CD4-positive, alpha-beta T cell treated with Interleukin-10 for 1 hour (primary cell): Measurements from ENCODE around the gene HRCT1.

Experiments used
- DNase-seq: peaks from one replicate; pipeline ENCODE4 v3.0.0-alpha.2; 2020

The HRCT1 gene

GRCh38 chr9:35945341-35946018 lies 39.5 kb downstream of the HRCT1 start:
- DNase-seq = peak; percentile 67

GRCh38 chr9:35948451-35948850 lies 42.4 kb downstream of the HRCT1 start:
- no peak for DNase-seq

GRCh38 chr9:35948901-35949318 lies 42.9 kb downstream of the HRCT1 start:
- no peak for DNase-seq

GRCh38 chr9:35951736-35952135 lies 45.7 kb downstream of the HRCT1 start:
- DNase-seq = no peak

GRCh38 chr9:35952526-35953191 lies 46.7 kb downstream of the HRCT1 start:
- no peak for DNase-seq

GRCh38 chr9:35954942-35955546 lies 49.0 kb downstream of the HRCT1 start:
- DNase-seq = peak; percentile 72

- DNase-seq = no peak
These were observed 50.6 kb downstream of the HRCT1 start for GRCh38 chr9:35956651-35957050.
